ENCODE data around the gene DCLK2. TPM values are rescaled to one million over a fixed set of nuclear protein-coding genes. Genes with fewer than 3 reads are reported as not detected.

Gene DCLK2
- polyA plus RNA-seq, 1 of the 3 experiments (the other 2 are of a cell fraction) = 10.1 TPM

DNA sequence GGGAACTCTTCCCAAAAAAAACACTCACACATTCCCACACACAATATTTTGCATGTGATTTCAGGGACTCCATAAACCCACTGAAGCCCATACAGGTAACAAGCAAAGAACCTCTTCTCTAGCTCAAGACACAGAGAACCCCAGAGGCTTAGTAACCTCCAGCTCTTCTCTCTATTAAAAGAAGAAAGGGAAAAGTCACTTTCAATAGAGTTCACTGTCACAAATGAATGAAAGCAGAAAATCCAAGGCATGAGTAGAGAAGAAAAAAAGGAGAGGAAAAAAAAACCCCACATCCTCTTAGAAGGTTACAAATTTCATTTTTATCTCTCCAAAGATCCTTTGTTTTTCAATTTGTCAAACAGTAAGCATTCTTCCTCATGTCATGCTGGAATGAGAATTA is 30.7 kb upstream of the DCLK2 start:
- no peak overlapping the region for H3K4me2 ChIP-seq
- no peaks in the 10 kb centered on the region for H3K36me3 ChIP-seq (replicated peaks in 1 of 2; ENCODE audit: control insufficient read depth in 1 of 2, insufficient read depth in 2 of 2, low read length in 1 of 2)
- POLR2A ChIA-PET = no interaction called here
- H2AFZ ChIP-seq (ENCODE audit: low read depth) = no peak overlapping the region
- H3F3A ChIP-seq (replicated peaks; ENCODE audit: insufficient read depth) = no peaks in the 10 kb centered on the region
- no peak for DNase-seq
- no peaks in the 10 kb centered on the region for H3K9me2 ChIP-seq
- no peaks in the 10 kb centered on the region for H4K20me1 ChIP-seq (ENCODE audit: insufficient read depth)
- CTCF ChIA-PET = interaction anchor here (0.7 to 1.9 kb wide), 2 partner anchors 11 to 22 kb away, joined by 3 to 7 read pairs; no protein-coding TSS in a partner anchor
- no peaks in the 10 kb centered on the region for H3K9me3 ChIP-seq
- peak overlapping the region in 1 of 2 experiments; percentile 28; a peak in 1 of 4 replicates for H3K27ac ChIP-seq (ENCODE audit: low read depth in 2 of 2, low read length in 1 of 2)
- no peaks in the 10 kb centered on the region for H3K79me2 ChIP-seq (ENCODE audit: insufficient read depth)
- H3K27me3 ChIP-seq (ENCODE audit: insufficient read depth) = no peaks in the 10 kb centered on the region
- no peak overlapping the region for H3K4me3 ChIP-seq (ENCODE audit: low read depth in 2 of 2, low read length in 1 of 2)
- H3K9ac ChIP-seq = no peak overlapping the region
- H3K4me1 ChIP-seq (ENCODE audit: control insufficient read depth in 1 of 2, insufficient read depth in 2 of 2, low read depth in 1 of 2, low read length in 1 of 2) = peaks cover 0 to 14% of the 10 kb centered on the region in 2 experiments; a peak in 2 of 4 replicates
- peak; percentile 66 for TF ChIP-seq TCF12 (IDR thresholded peaks at IDR 0.05)
- no peak for TF ChIP-seq GABPA (IDR thresholded peaks at IDR 0.05; ENCODE audit: low read depth)
- TF ChIP-seq MAX (IDR thresholded peaks at IDR 0.05; ENCODE audit: low read depth) = no peak
- no peak for TF ChIP-seq TEAD4 (IDR thresholded peaks at IDR 0.05; ENCODE audit: borderline replicate concordance, insufficient read depth)
- TF ChIP-seq MXI1 (IDR thresholded peaks at IDR 0.05; ENCODE audit: low read depth, low read length) = no peak
- no peak for TF ChIP-seq NFIC (IDR thresholded peaks at IDR 0.05; ENCODE audit: borderline replicate concordance)
- TF ChIP-seq, protein P1, sequence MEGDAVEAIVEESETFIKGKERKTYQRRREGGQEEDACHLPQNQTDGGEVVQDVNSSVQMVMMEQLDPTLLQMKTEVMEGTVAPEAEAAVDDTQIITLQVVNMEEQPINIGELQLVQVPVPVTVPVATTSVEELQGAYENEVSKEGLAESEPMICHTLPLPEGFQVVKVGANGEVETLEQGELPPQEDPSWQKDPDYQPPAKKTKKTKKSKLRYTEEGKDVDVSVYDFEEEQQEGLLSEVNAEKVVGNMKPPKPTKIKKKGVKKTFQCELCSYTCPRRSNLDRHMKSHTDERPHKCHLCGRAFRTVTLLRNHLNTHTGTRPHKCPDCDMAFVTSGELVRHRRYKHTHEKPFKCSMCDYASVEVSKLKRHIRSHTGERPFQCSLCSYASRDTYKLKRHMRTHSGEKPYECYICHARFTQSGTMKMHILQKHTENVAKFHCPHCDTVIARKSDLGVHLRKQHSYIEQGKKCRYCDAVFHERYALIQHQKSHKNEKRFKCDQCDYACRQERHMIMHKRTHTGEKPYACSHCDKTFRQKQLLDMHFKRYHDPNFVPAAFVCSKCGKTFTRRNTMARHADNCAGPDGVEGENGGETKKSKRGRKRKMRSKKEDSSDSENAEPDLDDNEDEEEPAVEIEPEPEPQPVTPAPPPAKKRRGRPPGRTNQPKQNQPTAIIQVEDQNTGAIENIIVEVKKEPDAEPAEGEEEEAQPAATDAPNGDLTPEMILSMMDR (IDR thresholded peaks at IDR 0.05) = no peak
- TF ChIP-seq RCOR1 (IDR thresholded peaks at IDR 0.05; ENCODE audit: low read length) = no peak
- no peak for TF ChIP-seq TAF1 (IDR thresholded peaks at IDR 0.05; ENCODE audit: borderline replicate concordance, low read depth, low read length)
- no peak for TF ChIP-seq SIN3A (IDR thresholded peaks at IDR 0.05; ENCODE audit: borderline replicate concordance, low read depth, low read length)
- no peak for TF ChIP-seq CHD2 (IDR thresholded peaks at IDR 0.05; ENCODE audit: low read length, partially characterized antibody)
- no peak for TF ChIP-seq FOSL2 (IDR thresholded peaks at IDR 0.05; ENCODE audit: borderline replicate concordance, low read depth)
- TF ChIP-seq NRF1 (IDR thresholded peaks at IDR 0.05; ENCODE audit: low read depth, low read length) = no peak
- no peak for TF ChIP-seq RAD21 (IDR thresholded peaks at IDR 0.05; ENCODE audit: low read length)
- TF ChIP-seq JUND (IDR thresholded peaks at IDR 0.05) = peak; percentile 23; the same call in 1 of the 2 replicates
- TF ChIP-seq, protein P2, sequence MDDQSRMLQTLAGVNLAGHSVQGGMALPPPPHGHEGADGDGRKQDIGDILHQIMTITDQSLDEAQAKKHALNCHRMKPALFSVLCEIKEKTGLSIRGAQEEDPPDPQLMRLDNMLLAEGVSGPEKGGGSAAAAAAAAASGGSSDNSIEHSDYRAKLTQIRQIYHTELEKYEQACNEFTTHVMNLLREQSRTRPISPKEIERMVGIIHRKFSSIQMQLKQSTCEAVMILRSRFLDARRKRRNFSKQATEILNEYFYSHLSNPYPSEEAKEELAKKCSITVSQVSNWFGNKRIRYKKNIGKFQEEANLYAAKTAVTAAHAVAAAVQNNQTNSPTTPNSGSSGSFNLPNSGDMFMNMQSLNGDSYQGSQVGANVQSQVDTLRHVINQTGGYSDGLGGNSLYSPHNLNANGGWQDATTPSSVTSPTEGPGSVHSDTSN (IDR thresholded peaks at IDR 0.05) = peak; percentile 73
- TF ChIP-seq, protein P3, sequence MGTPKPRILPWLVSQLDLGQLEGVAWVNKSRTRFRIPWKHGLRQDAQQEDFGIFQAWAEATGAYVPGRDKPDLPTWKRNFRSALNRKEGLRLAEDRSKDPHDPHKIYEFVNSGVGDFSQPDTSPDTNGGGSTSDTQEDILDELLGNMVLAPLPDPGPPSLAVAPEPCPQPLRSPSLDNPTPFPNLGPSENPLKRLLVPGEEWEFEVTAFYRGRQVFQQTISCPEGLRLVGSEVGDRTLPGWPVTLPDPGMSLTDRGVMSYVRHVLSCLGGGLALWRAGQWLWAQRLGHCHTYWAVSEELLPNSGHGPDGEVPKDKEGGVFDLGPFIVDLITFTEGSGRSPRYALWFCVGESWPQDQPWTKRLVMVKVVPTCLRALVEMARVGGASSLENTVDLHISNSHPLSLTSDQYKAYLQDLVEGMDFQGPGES (IDR thresholded peaks at IDR 0.05; ENCODE audit: low read depth, low read length) = no peak
- no peak for TF ChIP-seq FOXJ3 (CRISPR knock-in tag; IDR thresholded peaks at IDR 0.05)
- TF ChIP-seq, protein P4, sequence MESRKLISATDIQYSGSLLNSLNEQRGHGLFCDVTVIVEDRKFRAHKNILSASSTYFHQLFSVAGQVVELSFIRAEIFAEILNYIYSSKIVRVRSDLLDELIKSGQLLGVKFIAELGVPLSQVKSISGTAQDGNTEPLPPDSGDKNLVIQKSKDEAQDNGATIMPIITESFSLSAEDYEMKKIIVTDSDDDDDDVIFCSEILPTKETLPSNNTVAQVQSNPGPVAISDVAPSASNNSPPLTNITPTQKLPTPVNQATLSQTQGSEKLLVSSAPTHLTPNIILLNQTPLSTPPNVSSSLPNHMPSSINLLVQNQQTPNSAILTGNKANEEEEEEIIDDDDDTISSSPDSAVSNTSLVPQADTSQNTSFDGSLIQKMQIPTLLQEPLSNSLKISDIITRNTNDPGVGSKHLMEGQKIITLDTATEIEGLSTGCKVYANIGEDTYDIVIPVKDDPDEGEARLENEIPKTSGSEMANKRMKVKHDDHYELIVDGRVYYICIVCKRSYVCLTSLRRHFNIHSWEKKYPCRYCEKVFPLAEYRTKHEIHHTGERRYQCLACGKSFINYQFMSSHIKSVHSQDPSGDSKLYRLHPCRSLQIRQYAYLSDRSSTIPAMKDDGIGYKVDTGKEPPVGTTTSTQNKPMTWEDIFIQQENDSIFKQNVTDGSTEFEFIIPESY (IDR thresholded peaks at IDR 0.05; ENCODE audit: borderline replicate concordance, low read depth) = no peak
- TF ChIP-seq GATA2 (CRISPR knock-in tag; IDR thresholded peaks at IDR 0.05) = no peak
- TF ChIP-seq RXRA (IDR thresholded peaks at IDR 0.05; ENCODE audit: borderline replicate concordance, low read depth) = no peak
- no peak for TF ChIP-seq EZH2phosphoT487 (IDR thresholded peaks at IDR 0.05; ENCODE audit: borderline replicate concordance, low read depth)
- TF ChIP-seq REST (IDR thresholded peaks at IDR 0.05; ENCODE audit: low read depth, low read length) = no peak
- TF ChIP-seq, protein P5, sequence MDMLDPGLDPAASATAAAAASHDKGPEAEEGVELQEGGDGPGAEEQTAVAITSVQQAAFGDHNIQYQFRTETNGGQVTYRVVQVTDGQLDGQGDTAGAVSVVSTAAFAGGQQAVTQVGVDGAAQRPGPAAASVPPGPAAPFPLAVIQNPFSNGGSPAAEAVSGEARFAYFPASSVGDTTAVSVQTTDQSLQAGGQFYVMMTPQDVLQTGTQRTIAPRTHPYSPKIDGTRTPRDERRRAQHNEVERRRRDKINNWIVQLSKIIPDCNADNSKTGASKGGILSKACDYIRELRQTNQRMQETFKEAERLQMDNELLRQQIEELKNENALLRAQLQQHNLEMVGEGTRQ (IDR thresholded peaks at IDR 0.05; ENCODE audit: borderline replicate concordance, low read depth, low read length) = no peak

All from SK-N-SH (cell line).